RKO (cell line): Measurements from ENCODE around the gene NCKAP5.

Experiments used
- DNase-seq: peaks from one replicate; pipeline ENCODE4 v3.0.0-alpha.2; 2016; ENCODE audit warnings: low spot score

NCKAP5 gene

GRCh38 chr2:133326652-133327397 is 241.4 kb downstream of the NCKAP5 start:
- DNase-seq, result no peak

GRCh38 chr2:133324150-133324561 is 244.1 kb downstream of the NCKAP5 start:
- DNase-seq, result no peak

- no peak for DNase-seq
Observed at GRCh38 chr2:133322909-133323308, 245.4 kb downstream of the NCKAP5 start.

GRCh38 chr2:133317178-133317577 is 251.1 kb downstream of the NCKAP5 start:
- DNase-seq, result no peak

GRCh38 chr2:133316557-133316956 is 251.7 kb downstream of the NCKAP5 start:
- DNase-seq, result no peak

- no peak for DNase-seq
Observed at GRCh38 chr2:133315280-133315679, 253.0 kb downstream of the NCKAP5 start.

GRCh38 chr2:133314795-133315194 is 253.5 kb downstream of the NCKAP5 start:
- DNase-seq, result no peak

- DNase-seq, result no peak
Observed at GRCh38 chr2:133312038-133312729, 256.1 kb downstream of the NCKAP5 start.

GRCh38 chr2:133306236-133306635 is 262.0 kb downstream of the NCKAP5 start:
- no peak for DNase-seq

GRCh38 chr2:133304344-133304743 is 263.9 kb downstream of the NCKAP5 start:
- DNase-seq, result no peak

- DNase-seq, result peak; percentile 13
Observed at GRCh38 chr2:133303150-133303549, 265.1 kb downstream of the NCKAP5 start.

GRCh38 chr2:133296401-133296800 is 271.9 kb downstream of the NCKAP5 start:
- no peak for DNase-seq

- no peak for DNase-seq
Observed at GRCh38 chr2:133293544-133294353, 274.5 kb downstream of the NCKAP5 start.

GRCh38 chr2:133292259-133292658 is 276.0 kb downstream of the NCKAP5 start:
- no peak for DNase-seq

- DNase-seq, result no peak
Observed at GRCh38 chr2:133287709-133288108, 280.6 kb downstream of the NCKAP5 start.

- no peak for DNase-seq
Observed at GRCh38 chr2:133286326-133286922, 281.8 kb downstream of the NCKAP5 start.

- no peak for DNase-seq
Observed at GRCh38 chr2:133273031-133273430, 295.2 kb downstream of the NCKAP5 start.

GRCh38 chr2:133271105-133271504 is 297.2 kb downstream of the NCKAP5 start:
- DNase-seq, result no peak

- no peak for DNase-seq
Observed at GRCh38 chr2:133270550-133270949, 297.7 kb downstream of the NCKAP5 start.

GRCh38 chr2:133266926-133267590 is 301.2 kb downstream of the NCKAP5 start:
- no peak for DNase-seq

GRCh38 chr2:133266041-133266925 is 302.0 kb downstream of the NCKAP5 start:
- no peak for DNase-seq
